Thoracic aorta (tissue), 2 donors: ENCODE results near the gene BRD4. TPM values are rescaled to one million over a fixed set of nuclear protein-coding genes. Genes with fewer than 3 reads are reported as not detected.
A peak's percentile ranks its signal among the peaks of the same experiment; 100 is the strongest.

ENCODE experiments used
- ATAC-seq: fragments of 150-250 bp; one replicate; pipeline ENCODE4 v1.8.0; 2017; ENCODE audit warnings: low read depth; ENCODE audit not compliant: insufficient number of reproducible peaks, low FRiP score
- DNase-seq: peaks from one replicate; pipeline ENCODE4 v3.0.0-alpha.2; 2020; ENCODE audit warnings: low spot score
- H3K27ac ChIP-seq, 2 donors: fragments of 200-600 bp; sonication (generic); 1 replicate in 1 of 2; 2 replicates in 1 of 2; pipeline ENCODE4 v1.5.1; 2016; ENCODE audit warnings: mild to moderate bottlenecking in 2 of 2, moderate library complexity in 2 of 2
- H3K27me3 ChIP-seq: fragments of 200-600 bp; sonication (generic); replicated peaks from 2 replicates; pipeline ENCODE4 v1.6.0; 2016; ENCODE audit warnings: mild to moderate bottlenecking; ENCODE audit not compliant: insufficient read depth
- H3K36me3 ChIP-seq: fragments of 200-600 bp; sonication (generic); one replicate; pipeline ENCODE4 v1.5.1; 2016
- H3K4me1 ChIP-seq, 2 donors: fragments of 200-600 bp; sonication (generic); 1 replicate in 1 of 2; 2 replicates in 1 of 2; pipeline versions ENCODE4 v1.5.1 to v1.6.0; 2016; ENCODE audit warnings: low read depth in 2 of 2, mild to moderate bottlenecking in 1 of 2; ENCODE audit not compliant: control insufficient read depth in 1 of 2
- H3K4me3 ChIP-seq: fragments of 200-600 bp; sonication (generic); 2 replicates; pipeline ENCODE4 v1.5.1; 2016; ENCODE audit warnings: mild to moderate bottlenecking
- H3K9me3 ChIP-seq: fragments of 200-600 bp; sonication (generic); 2 replicates; pipeline ENCODE4 v1.5.1; 2016
- total RNA-seq, 2 donors: library from RNA; depleted of rRNA; stranded (reverse); fragments of >200 nt; gene quantifications; one replicate each; pipeline versions ENCODE4 v1.1.0 to v1.2.3, GENCODE V29; 2016
- TF ChIP-seq, protein P1 (sequence below): fragments of 200-600 bp; sonication (generic); IDR thresholded peaks from one replicate; pipeline ENCODE4 v1.5.1; 2019; ENCODE audit warnings: antibody characterized with exemption

Gene BRD4
- total RNA-seq, 2 donors from 2014 or later = 49.0 to 70.9 TPM

DNA sequence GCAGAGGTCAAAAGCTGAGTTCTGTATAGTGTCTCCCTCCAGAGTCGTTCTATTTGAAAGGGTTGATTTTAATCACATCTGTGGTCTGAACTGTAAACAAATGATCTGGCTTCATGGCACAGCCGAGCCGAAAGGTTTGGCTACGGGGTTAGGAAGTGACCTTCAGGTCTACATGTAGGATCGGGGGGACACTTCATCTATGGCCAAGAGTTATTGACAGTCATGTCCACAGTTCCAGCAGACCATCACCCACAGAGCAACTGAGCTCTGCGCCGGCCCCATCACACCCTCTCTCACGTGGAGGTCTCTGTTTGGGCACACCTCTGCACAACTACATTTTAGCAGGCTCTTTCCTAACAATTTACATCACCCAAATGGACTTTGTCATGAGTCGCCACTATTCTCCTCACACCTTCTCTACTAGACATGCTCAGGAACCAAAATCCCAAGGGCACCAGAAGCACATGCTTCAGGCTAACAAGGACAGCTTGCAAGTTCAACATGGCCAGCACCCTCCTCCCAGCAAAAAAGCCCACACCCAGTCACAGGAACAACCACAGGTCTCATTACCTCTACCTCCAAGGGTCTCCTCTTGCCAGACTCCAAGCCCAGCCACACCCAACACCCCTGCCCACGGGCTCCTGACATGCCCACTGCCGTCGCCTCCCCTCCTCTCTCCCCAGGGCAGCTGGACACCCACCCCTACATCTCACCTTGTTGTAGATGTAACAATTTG is 64.0 kb downstream of the BRD4 start:
- Histone ChIP-seq H3K4me1 (peaks cover 35 to 96% of the 10 kb centered on the region in 2 donors), H3K36me3 (peaks cover 48% of the 10 kb centered on the region), H3K27me3 (no peaks in the 10 kb centered on the region), H3K27ac (peak overlapping the region in 1 of 2 donors; percentile 9), H3K4me3 (no peak overlapping the region), H3K9me3 (no peaks in the 10 kb centered on the region)
- no peak for ATAC-seq
- DNase-seq = no peak
- TF ChIP-seq, protein P1, sequence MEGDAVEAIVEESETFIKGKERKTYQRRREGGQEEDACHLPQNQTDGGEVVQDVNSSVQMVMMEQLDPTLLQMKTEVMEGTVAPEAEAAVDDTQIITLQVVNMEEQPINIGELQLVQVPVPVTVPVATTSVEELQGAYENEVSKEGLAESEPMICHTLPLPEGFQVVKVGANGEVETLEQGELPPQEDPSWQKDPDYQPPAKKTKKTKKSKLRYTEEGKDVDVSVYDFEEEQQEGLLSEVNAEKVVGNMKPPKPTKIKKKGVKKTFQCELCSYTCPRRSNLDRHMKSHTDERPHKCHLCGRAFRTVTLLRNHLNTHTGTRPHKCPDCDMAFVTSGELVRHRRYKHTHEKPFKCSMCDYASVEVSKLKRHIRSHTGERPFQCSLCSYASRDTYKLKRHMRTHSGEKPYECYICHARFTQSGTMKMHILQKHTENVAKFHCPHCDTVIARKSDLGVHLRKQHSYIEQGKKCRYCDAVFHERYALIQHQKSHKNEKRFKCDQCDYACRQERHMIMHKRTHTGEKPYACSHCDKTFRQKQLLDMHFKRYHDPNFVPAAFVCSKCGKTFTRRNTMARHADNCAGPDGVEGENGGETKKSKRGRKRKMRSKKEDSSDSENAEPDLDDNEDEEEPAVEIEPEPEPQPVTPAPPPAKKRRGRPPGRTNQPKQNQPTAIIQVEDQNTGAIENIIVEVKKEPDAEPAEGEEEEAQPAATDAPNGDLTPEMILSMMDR = no peak

- Histone ChIP-seq H3K9me3 (no peaks in the 10 kb centered on the region), H3K4me3 (no peak overlapping the region), H3K27ac (no peak overlapping the region), H3K4me1 (peaks cover 32 to 82% of the 10 kb centered on the region in 2 donors), H3K27me3 (no peaks in the 10 kb centered on the region), H3K36me3 (peaks cover 50% of the 10 kb centered on the region)
- DNase-seq = no peak
- TF ChIP-seq, protein P1 = no peak
- no peak for ATAC-seq
These were observed 65.7 kb downstream of the BRD4 start for GRCh38 chr19:15266683-15267082.

GRCh38 chr19:15265850-15266248 is 66.5 kb downstream of the BRD4 start:
- peak; percentile 86 for ATAC-seq
- DNase-seq = peak; percentile 73
- Histone ChIP-seq H3K27ac (peak overlapping the region; percentile 61 to 88), H3K4me1 (peaks cover 32 to 74% of the 10 kb centered on the region in 2 donors), H3K27me3 (no peaks in the 10 kb centered on the region), H3K36me3 (peaks cover 49% of the 10 kb centered on the region), H3K9me3 (no peaks in the 10 kb centered on the region), H3K4me3 (no peak overlapping the region)
- TF ChIP-seq, protein P1 = no peak

DNA sequence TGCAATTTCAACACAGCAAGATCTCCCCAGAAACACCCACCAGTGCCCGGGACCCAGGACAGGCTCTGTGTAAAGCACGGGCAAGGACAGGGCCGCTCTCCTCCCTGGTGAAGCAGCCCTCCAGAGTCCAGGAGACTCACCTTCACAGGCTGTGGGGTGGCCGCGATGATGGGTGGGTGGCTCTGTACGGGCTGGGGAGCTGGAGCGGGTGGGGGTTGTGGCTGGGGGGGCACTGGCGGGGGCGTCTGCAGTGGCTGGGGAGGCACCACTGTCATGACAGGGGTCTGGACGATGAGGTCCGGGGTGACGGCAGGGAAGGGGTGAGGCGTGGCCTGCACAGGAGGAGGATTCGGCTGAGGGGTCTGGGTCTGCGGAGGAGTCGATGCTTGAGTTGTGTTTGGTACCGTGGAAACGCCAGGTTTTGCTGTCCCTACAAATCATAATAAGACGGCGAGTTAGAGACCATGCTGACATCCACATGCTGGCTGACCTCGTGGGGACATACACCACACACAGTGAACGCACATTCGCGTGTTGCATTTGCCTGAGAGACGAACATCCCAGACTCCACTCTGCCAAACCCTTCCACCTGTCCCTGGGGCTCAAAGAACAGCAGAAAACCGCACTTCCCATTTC is 67.0 kb downstream of the BRD4 start:
- Histone ChIP-seq H3K27ac (peak overlapping the region; percentile 61 to 88), H3K36me3 (peaks cover 52% of the 10 kb centered on the region), H3K9me3 (no peaks in the 10 kb centered on the region), H3K4me3 (no peak overlapping the region), H3K27me3 (no peaks in the 10 kb centered on the region), H3K4me1 (peaks cover 32 to 69% of the 10 kb centered on the region in 2 donors)
- no peak for DNase-seq
- TF ChIP-seq, protein P1 = no peak
- ATAC-seq = no peak

GRCh38 chr19:15264933-15265206 is 67.5 kb downstream of the BRD4 start:
- peaks cover 32 to 65% of the 10 kb centered on the region in 2 donors for H3K4me1 ChIP-seq
- H3K27me3 ChIP-seq = no peaks in the 10 kb centered on the region
- DNase-seq (no peak), ATAC-seq (no peak)
- no peaks in the 10 kb centered on the region for H3K9me3 ChIP-seq
- TF ChIP-seq, protein P1 = no peak
- H3K27ac ChIP-seq = peak overlapping the region; percentile 61 to 88
- H3K4me3 ChIP-seq = no peak overlapping the region
- peaks cover 57% of the 10 kb centered on the region for H3K36me3 ChIP-seq
